Measurements from ENCODE around the gene OXER1. TPM values are rescaled to one million over a fixed set of nuclear protein-coding genes. Genes with fewer than 3 reads are reported as not detected.
A peak's percentile ranks its signal among the peaks of the same experiment; 100 is the strongest.

Gene OXER1
- total and polyA plus RNA-seq, 4 donors, result 2.2 to 8.1 (median 6.7) TPM

GRCh38 chr2:42789751-42790150 is 25.8 kb upstream of the OXER1 start (continued):
- TF ChIP-seq, protein P1, sequence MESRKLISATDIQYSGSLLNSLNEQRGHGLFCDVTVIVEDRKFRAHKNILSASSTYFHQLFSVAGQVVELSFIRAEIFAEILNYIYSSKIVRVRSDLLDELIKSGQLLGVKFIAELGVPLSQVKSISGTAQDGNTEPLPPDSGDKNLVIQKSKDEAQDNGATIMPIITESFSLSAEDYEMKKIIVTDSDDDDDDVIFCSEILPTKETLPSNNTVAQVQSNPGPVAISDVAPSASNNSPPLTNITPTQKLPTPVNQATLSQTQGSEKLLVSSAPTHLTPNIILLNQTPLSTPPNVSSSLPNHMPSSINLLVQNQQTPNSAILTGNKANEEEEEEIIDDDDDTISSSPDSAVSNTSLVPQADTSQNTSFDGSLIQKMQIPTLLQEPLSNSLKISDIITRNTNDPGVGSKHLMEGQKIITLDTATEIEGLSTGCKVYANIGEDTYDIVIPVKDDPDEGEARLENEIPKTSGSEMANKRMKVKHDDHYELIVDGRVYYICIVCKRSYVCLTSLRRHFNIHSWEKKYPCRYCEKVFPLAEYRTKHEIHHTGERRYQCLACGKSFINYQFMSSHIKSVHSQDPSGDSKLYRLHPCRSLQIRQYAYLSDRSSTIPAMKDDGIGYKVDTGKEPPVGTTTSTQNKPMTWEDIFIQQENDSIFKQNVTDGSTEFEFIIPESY (IDR thresholded peaks at IDR 0.05), result no peak

GRCh38 chr2:42788882-42789281 is 24.9 kb upstream of the OXER1 start:
- 57% methylated on average over 4 of the region's 4 CpGs for WGBS
- Histone ChIP-seq H3K27ac (ENCODE audit: low read depth in 1 of 2, low read length in 2 of 2) (peak overlapping the region; percentile 64 to 82), H3K9ac (ENCODE audit: low read depth in 1 of 2, low read length in 2 of 2) (no peak overlapping the region), H3K4me3 (ENCODE audit: low read depth in 1 of 3, low read length in 3 of 3) (no peak overlapping the region), H3K36me3 (ENCODE audit: control insufficient read depth in 4 of 4, insufficient read depth in 3 of 4, low read depth in 1 of 4, low read length in 3 of 4) (peaks cover 0 to 2% (median 0%) of the 10 kb centered on the region in 4 donors), H3K4me1 (ENCODE audit: control insufficient read depth in 4 of 4, insufficient read depth in 4 of 4, low read length in 3 of 4) (peaks cover 24 to 75% (median 62%) of the 10 kb centered on the region in 4 donors), H3K27me3 (ENCODE audit: control insufficient read depth in 4 of 4, insufficient read depth in 4 of 4, low read length in 3 of 4) (no peaks in the 10 kb centered on the region), H3K9me3 (ENCODE audit: control insufficient read depth in 4 of 4, low read length in 3 of 4) (no peaks in the 10 kb centered on the region)
- no peak for DNase-seq (ENCODE audit: low spot score)
- TF ChIP-seq RXRA (IDR thresholded peaks at IDR 0.05) (no peak), HNF4G (IDR thresholded peaks at IDR 0.05) (no peak), GABPA (IDR thresholded peaks at IDR 0.05 in 1 of 2, conservative IDR thresholded peaks at IDR 0.05 in 1 of 2) (no peak), MAX (IDR thresholded peaks at IDR 0.05) (no peak), TAF1 (conservative IDR thresholded peaks at IDR 0.05) (no peak), YY1 (IDR thresholded peaks at IDR 0.05) (no peak), FOXA1 (IDR thresholded peaks at IDR 0.05) (no peak), EGR1 (IDR thresholded peaks at IDR 0.05; ENCODE audit: low read depth in 2 of 2) (no peak), NR2F2 (IDR thresholded peaks at IDR 0.05) (no peak), REST (IDR thresholded peaks at IDR 0.05) (no peak), CTCF (IDR thresholded peaks at IDR 0.05; ENCODE audit: low read depth, low read length, missing input control) (no peak), FOXA2 (IDR thresholded peaks at IDR 0.05) (no peak), SP1 (IDR thresholded peaks at IDR 0.05) (no peak), JUND (IDR thresholded peaks at IDR 0.05) (no peak), HNF4A (conservative IDR thresholded peaks at IDR 0.05) (no peak), ATF3 (IDR thresholded peaks at IDR 0.05) (no peak), RAD21 (IDR thresholded peaks at IDR 0.05) (no peak)
- TF ChIP-seq, protein P1 (IDR thresholded peaks at IDR 0.05), result no peak

Data from liver (tissue), 9 donors.